Type B pancreatic cell (in vitro differentiated cells): Measurements from ENCODE around the gene CDH16. TPM values are rescaled to one million over a fixed set of nuclear protein-coding genes. Genes with fewer than 3 reads are reported as not detected.

Experiments
- DNase-seq: peaks from one replicate; pipeline ENCODE4 v3.0.0; 2021; ENCODE audit warnings: mixed read lengths; ENCODE audit not compliant: unreplicated experiment; ENCODE audit errors: extremely low spot score
- H3K27ac Mint-ChIP-seq: 2 replicates; pipeline ENCODE4 v1.8.0; 2021; ENCODE audit warnings: mild to moderate bottlenecking, mixed read lengths
- H3K27me3 Mint-ChIP-seq: 2 replicates; pipeline ENCODE4 v1.8.0; 2021; ENCODE audit warnings: mixed read lengths
- H3K36me3 Mint-ChIP-seq: 2 replicates; pipeline ENCODE4 v1.8.0; 2021; ENCODE audit warnings: mixed read lengths
- H3K4me1 Mint-ChIP-seq: one replicate; pipeline ENCODE4 v1.8.0; 2021; ENCODE audit warnings: mixed read lengths; ENCODE audit not compliant: unreplicated experiment
- H3K4me3 Mint-ChIP-seq: 2 replicates; pipeline ENCODE4 v1.8.0; 2021; ENCODE audit warnings: mild to moderate bottlenecking, mixed read lengths
- H3K9me3 Mint-ChIP-seq: 2 replicates; pipeline ENCODE4 v1.8.0; 2021; ENCODE audit warnings: mixed read lengths
- CTCF ChIP-seq: fragments of 200-600 bp; sonication (generic); conservative IDR thresholded peaks from 2 replicates; pipeline ENCODE4 v1.5.0; 2021; ENCODE audit warnings: antibody characterized with exemption, mild to moderate bottlenecking
- total RNA-seq: library from RNA; stranded (reverse); gene quantifications from 2 replicates; pipeline ENCODE4 v1.2.1, GENCODE V29; 2021; ENCODE audit warnings: low replicate concordance

The CDH16 gene
- total RNA-seq, 1 donor from 2014 or later, result 1.7 TPM

GRCh38 chr16:66902648-66903543 lies 15.8 kb downstream of the CDH16 start:
- Mint-ChIP-seq H3K27ac (no peak overlapping the region), H3K36me3 (no peaks in the 10 kb centered on the region), H3K4me3 (no peak overlapping the region), H3K27me3 (no peaks in the 10 kb centered on the region), H3K4me1 (peaks cover 31% of the 10 kb centered on the region), H3K9me3 (peaks cover 8% of the 10 kb centered on the region)
- TF ChIP-seq CTCF, result no peak
- no peak for DNase-seq

- Mint-ChIP-seq H3K4me1 (peaks cover 33% of the 10 kb centered on the region), H3K36me3 (no peaks in the 10 kb centered on the region), H3K27me3 (no peaks in the 10 kb centered on the region), H3K27ac (no peak overlapping the region), H3K9me3 (peaks cover 8% of the 10 kb centered on the region), H3K4me3 (no peak overlapping the region)
- no peak for TF ChIP-seq CTCF
- DNase-seq, result no peak
Measured at GRCh38 chr16:66901626-66902025, 17.1 kb downstream of the CDH16 start.

- H3K4me1 Mint-ChIP-seq, result peaks cover 28% of the 10 kb centered on the region
- DNase-seq, result no peak
- peaks cover 1% of the 10 kb centered on the region for H3K9me3 Mint-ChIP-seq
- no peaks in the 10 kb centered on the region for H3K27me3 Mint-ChIP-seq
- no peaks in the 10 kb centered on the region for H3K36me3 Mint-ChIP-seq
- H3K27ac Mint-ChIP-seq, result peak overlapping the region; percentile 58
- H3K4me3 Mint-ChIP-seq, result peak overlapping the region; percentile 11
- no peak for TF ChIP-seq CTCF
Measured at GRCh38 chr16:66900721-66901441, 17.8 kb downstream of the CDH16 start.

- DNase-seq, result no peak
- Mint-ChIP-seq H3K36me3 (no peaks in the 10 kb centered on the region), H3K27ac (peak overlapping the region; percentile 46), H3K4me1 (peaks cover 22% of the 10 kb centered on the region), H3K27me3 (no peaks in the 10 kb centered on the region), H3K4me3 (peak overlapping the region; percentile 13), H3K9me3 (no peaks in the 10 kb centered on the region)
- no peak for TF ChIP-seq CTCF
Measured at GRCh38 chr16:66899945-66900710, 18.6 kb downstream of the CDH16 start.

GRCh38 chr16:66899310-66899944 lies 19.3 kb downstream of the CDH16 start:
- Mint-ChIP-seq H3K36me3 (no peaks in the 10 kb centered on the region), H3K9me3 (no peaks in the 10 kb centered on the region), H3K4me1 (peaks cover 16% of the 10 kb centered on the region), H3K27ac (peak overlapping the region; percentile 71), H3K4me3 (peak overlapping the region; percentile 13), H3K27me3 (no peaks in the 10 kb centered on the region)
- TF ChIP-seq CTCF, result no peak
- no peak for DNase-seq
